NB4 (cell line): Measurements from ENCODE around the gene ATP5MC2.
"Not testable (repeated sequence)": the region's sequence is repeated elsewhere in the genome, so short reads cannot be mapped to it uniquely, and the experiment has no call there.

Experiments used
- DNase-seq: peaks from one replicate; pipeline ENCODE4 v3.0.0; 2010; ENCODE audit warnings: low read depth
- H3K4me3 ChIP-seq: one replicate; pipeline ENCODE4 v1.5.1; 2011; ENCODE audit warnings: mild to moderate bottlenecking, low read depth, low read length, moderate library complexity
- MYC ChIP-seq: IDR thresholded peaks from 2 replicates; pipeline ENCODE4 v1.6.1; 2011; ENCODE audit warnings: low read depth, low read length
- POLR2A ChIP-seq: IDR thresholded peaks from 2 replicates; pipeline ENCODE4 v1.6.1; 2011; ENCODE audit warnings: mild to moderate bottlenecking; ENCODE audit not compliant: insufficient read length; ENCODE audit errors: extremely low read depth
- TF ChIP-seq, protein P1 (sequence below): IDR thresholded peaks from 2 replicates; pipeline ENCODE4 v1.6.1; 2011; ENCODE audit warnings: low read depth, low read length
- TF ChIP-seq, protein P2 (sequence below): IDR thresholded peaks from one replicate; pipeline ENCODE4 v1.5.1; 2012; ENCODE audit warnings: low read depth, low read length

ATP5MC2 gene

GRCh38 chr12:53686436-53686835 lies 10.6 kb upstream of the ATP5MC2 start:
- TF ChIP-seq MYC (no peak), POLR2A (no peak)
- TF ChIP-seq, protein P1, sequence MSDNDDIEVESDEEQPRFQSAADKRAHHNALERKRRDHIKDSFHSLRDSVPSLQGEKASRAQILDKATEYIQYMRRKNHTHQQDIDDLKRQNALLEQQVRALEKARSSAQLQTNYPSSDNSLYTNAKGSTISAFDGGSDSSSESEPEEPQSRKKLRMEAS = no peak
- TF ChIP-seq, protein P2, sequence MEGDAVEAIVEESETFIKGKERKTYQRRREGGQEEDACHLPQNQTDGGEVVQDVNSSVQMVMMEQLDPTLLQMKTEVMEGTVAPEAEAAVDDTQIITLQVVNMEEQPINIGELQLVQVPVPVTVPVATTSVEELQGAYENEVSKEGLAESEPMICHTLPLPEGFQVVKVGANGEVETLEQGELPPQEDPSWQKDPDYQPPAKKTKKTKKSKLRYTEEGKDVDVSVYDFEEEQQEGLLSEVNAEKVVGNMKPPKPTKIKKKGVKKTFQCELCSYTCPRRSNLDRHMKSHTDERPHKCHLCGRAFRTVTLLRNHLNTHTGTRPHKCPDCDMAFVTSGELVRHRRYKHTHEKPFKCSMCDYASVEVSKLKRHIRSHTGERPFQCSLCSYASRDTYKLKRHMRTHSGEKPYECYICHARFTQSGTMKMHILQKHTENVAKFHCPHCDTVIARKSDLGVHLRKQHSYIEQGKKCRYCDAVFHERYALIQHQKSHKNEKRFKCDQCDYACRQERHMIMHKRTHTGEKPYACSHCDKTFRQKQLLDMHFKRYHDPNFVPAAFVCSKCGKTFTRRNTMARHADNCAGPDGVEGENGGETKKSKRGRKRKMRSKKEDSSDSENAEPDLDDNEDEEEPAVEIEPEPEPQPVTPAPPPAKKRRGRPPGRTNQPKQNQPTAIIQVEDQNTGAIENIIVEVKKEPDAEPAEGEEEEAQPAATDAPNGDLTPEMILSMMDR = no peak
- no peak for DNase-seq
- no peak overlapping the region for H3K4me3 ChIP-seq

GRCh38 chr12:53684654-53685220 lies 8.9 kb upstream of the ATP5MC2 start:
- TF ChIP-seq POLR2A (no peak), MYC (no peak)
- TF ChIP-seq, protein P2 = no peak
- TF ChIP-seq, protein P1 = no peak
- DNase-seq = no peak
- H3K4me3 ChIP-seq = no peak overlapping the region

- TF ChIP-seq, protein P1 = no peak
- TF ChIP-seq, protein P2 = no peak
- TF ChIP-seq MYC = no peak
- TF ChIP-seq POLR2A = no peak
- no peak overlapping the region for H3K4me3 ChIP-seq
- DNase-seq = no peak
Measured at GRCh38 chr12:53683983-53684382, 8.1 kb upstream of the ATP5MC2 start.

DNA sequence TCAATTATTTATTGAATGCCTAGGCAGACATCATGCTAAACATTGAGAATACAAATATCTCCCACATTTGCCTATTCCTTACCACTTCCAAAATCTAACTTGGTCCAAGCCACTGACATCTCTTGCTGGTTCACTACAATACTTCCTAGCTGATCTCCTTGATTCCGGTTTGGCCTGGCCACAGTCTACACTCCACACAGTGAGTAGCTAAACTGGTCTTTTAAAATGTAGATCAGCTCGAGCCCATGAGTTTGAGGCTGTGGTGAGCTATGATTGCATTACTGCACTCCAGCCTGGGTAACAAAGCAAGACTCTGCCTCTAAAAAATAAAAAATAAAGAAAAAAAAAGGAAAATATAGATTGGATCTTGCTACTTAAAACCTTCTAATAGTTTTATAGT lies 7.6 kb upstream of the ATP5MC2 start:
- TF ChIP-seq, protein P2 = no peak
- TF ChIP-seq MYC = no peak
- no peak for TF ChIP-seq POLR2A
- TF ChIP-seq, protein P1 = no peak
- H3K4me3 ChIP-seq = no peak overlapping the region
- no peak for DNase-seq

DNA sequence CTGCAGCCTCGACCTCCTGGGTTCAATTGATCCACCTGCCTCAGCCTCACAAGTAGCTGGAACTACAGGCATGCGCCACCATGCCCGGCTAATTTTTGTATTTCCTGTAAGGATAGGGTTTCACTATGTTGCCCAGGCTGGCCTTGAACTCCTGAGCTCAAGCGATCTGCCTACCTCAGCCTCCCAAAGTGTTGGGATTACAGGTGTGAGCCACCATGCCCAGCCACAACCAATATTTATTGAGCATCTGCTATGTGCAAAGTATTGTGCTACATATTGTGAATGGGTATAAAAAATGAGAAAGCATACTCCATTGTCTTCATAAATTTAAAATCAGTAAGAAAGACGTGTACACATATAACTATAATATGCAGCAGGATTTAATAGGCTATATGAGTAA lies 4.2 kb upstream of the ATP5MC2 start:
- not testable (repeated sequence) for H3K4me3 ChIP-seq, DNase-seq

- DNase-seq = no peak
- no peak overlapping the region for H3K4me3 ChIP-seq
- TF ChIP-seq, protein P2 = no peak
- TF ChIP-seq, protein P1 = no peak
- no peak for TF ChIP-seq POLR2A
- no peak for TF ChIP-seq MYC
Measured at GRCh38 chr12:53677800-53678148, 1.9 kb upstream of the ATP5MC2 start.
